NCI-H345 (cell line): ENCODE results near the gene OR2T3.
"Not testable (repeated sequence)": the region's sequence is repeated elsewhere in the genome, so short reads cannot be mapped to it uniquely, and the experiment has no call there.

Experiments used
- DNase-seq: peaks from one replicate; lab custom pipeline; 2025; lab: John Stamatoyannopoulos, UW

The OR2T3 gene

GRCh38 chr1:248473051-248473450 is at the start of gene OR2T3:
OR2T3 (plus strand) TSS chr1:248473351; CDS start chr1:248473351, 0 bp downstream.
- DNase-seq, result not testable (repeated sequence)

GRCh38 chr1:248427526-248428191 is 45.5 kb upstream of the OR2T3 start:
- DNase-seq, result not testable (repeated sequence)

- DNase-seq, result not testable (repeated sequence)
Observed at GRCh38 chr1:248428192-248428533, 45.0 kb upstream of the OR2T3 start.

GRCh38 chr1:248431683-248432082 is 41.5 kb upstream of the OR2T3 start:
- not testable (repeated sequence) for DNase-seq

GRCh38 chr1:248432201-248432600 is 41.0 kb upstream of the OR2T3 start:
- not testable (repeated sequence) for DNase-seq

- DNase-seq, result not testable (repeated sequence)
Observed at GRCh38 chr1:248433811-248434415, 39.2 kb upstream of the OR2T3 start.

- not testable (repeated sequence) for DNase-seq
Observed at GRCh38 chr1:248434913-248435312, 38.2 kb upstream of the OR2T3 start.

- DNase-seq, result not testable (repeated sequence)
Observed at GRCh38 chr1:248436303-248436702, 36.8 kb upstream of the OR2T3 start.

GRCh38 chr1:248438668-248439067 is 34.5 kb upstream of the OR2T3 start:
- not testable (repeated sequence) for DNase-seq

GRCh38 chr1:248439283-248439682 is 33.9 kb upstream of the OR2T3 start:
- DNase-seq, result not testable (repeated sequence)

- DNase-seq, result not testable (repeated sequence)
Observed at GRCh38 chr1:248442500-248443277, 30.5 kb upstream of the OR2T3 start.

- DNase-seq, result not testable (repeated sequence)
Observed at GRCh38 chr1:248444603-248445002, 28.5 kb upstream of the OR2T3 start.

- DNase-seq, result not testable (repeated sequence)
Observed at GRCh38 chr1:248445399-248445798, 27.8 kb upstream of the OR2T3 start, which contains the start of gene OR2T2. OR2T2 (plus strand) TSS chr1:248445637; CDS start chr1:248452798, 7,161 bp downstream.

GRCh38 chr1:248448409-248449074 is 24.6 kb upstream of the OR2T3 start:
- DNase-seq, result not testable (repeated sequence)

GRCh38 chr1:248449821-248450465 is 23.2 kb upstream of the OR2T3 start:
- not testable (repeated sequence) for DNase-seq

- not testable (repeated sequence) for DNase-seq
Observed at GRCh38 chr1:248450466-248451145, 22.5 kb upstream of the OR2T3 start.

- DNase-seq, result not testable (repeated sequence)
Observed at GRCh38 chr1:248453619-248454018, 19.5 kb upstream of the OR2T3 start.

- not testable (repeated sequence) for DNase-seq
Observed at GRCh38 chr1:248455045-248455444, 18.1 kb upstream of the OR2T3 start.

GRCh38 chr1:248456635-248457034 is 16.5 kb upstream of the OR2T3 start:
- DNase-seq, result not testable (repeated sequence)

- DNase-seq, result not testable (repeated sequence)
Observed at GRCh38 chr1:248459117-248459516, 14.0 kb upstream of the OR2T3 start.

GRCh38 chr1:248471154-248471553 is 2.0 kb upstream of the OR2T3 start:
- no peak for DNase-seq
